GM19328 (cell line): ENCODE data around the gene TSSK3.
"Not testable (repeated sequence)": the region's sequence is repeated elsewhere in the genome, so short reads cannot be mapped to it uniquely, and the experiment has no call there.

ENCODE experiments used
- ATAC-seq: cut with Tn5 transposase; IDR thresholded peaks from one replicate; pipeline ENCODE4 v1.9.1; 2021; ENCODE audit warnings: mild to moderate bottlenecking, moderate library complexity; ENCODE audit not compliant: unreplicated experiment

Gene TSSK3

DNA sequence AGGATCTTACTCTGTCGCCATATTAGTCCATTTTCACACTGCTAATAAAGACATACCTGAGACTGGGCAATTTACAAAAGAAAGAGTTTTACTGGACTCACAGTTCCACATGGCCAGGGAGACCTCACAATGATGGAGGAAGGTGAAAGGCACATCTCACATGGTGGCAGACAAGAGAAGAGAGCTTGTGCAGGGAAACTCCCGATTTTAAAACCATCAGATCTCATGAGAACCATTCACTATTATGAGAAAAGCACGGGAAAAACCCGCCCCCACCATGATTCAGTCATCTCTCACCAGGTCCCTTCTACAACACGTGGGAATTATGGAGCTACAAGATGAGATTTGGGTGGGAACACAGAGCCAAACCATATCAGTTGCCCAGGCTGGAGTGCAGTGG is 34.2 kb downstream of the TSSK3 start:
- not testable (repeated sequence) for ATAC-seq

DNA sequence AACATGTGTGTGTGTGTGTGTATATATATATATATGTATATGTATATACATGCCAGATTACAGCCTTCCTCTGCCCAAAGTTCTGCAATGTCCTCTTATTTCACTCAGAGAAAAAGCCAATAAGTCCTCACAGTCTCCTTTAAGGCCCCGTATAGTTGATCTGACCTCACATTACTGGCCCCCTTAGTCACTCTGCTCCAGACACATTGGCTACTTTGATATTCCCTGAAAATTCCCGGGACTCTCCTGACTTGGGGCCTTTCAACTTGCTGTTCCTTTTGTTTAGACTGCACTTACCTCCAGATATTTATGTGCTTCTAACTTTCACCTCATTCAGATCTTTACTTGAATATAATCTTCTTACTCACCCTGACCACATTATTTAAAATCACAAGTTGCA is 36.1 kb downstream of the TSSK3 start:
- ATAC-seq = no peak

DNA sequence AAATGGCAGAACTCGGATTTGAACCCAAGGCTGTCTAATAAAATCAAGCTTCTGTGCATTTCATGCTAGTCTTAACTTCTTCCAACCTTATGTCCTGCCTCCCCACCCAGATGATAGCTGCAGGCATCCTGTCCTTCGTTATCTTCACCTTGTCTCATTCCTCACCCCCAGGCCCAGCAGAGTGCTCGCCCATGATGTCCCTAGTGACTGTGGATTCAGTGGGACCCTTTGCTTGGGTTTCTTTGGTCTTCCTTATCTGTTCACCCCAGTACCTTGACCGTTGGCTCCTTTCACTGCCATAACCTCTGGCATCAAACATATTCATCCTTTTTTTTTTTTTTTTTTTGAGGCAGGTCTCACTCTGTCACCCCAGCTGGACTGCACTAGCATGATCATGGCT is 37.5 kb downstream of the TSSK3 start:
- ATAC-seq = no peak

DNA sequence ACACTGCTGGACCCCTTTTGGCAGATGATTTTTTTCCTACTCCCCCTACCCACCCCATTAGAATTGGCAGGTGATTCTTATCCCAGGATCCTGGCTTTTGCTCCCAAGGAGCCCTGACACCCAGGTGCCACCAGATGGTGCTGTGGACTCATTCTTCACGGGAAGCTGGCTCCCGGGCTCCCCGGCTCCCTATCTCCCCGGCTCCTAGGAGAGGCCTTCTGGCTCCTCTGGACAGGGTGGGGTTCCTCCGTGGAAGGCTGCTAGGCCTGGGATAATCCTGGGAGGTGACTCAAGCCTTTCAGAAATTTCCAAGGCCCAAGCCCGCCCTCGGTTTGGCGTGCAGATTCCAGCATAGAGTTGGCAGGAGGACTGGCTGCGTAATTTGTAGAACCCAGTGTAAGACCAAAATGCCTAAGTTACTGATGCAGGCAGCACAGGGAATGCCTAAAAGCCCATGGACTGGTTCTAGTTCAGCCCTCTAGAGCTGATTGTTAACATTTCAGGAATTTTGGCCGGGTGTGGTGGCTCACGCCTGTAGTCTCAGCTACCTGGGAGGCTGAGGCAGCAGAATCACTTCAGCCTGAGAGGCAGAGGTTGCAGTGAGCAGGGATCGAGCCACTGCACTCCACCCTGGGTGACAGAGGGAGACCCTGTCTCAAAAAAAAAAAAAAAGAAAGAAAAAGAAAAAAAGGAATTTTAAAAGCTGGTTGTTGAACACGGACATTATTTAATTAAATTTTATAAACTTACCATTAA is 38.7 kb downstream of the TSSK3 start:
- ATAC-seq = no peak

DNA sequence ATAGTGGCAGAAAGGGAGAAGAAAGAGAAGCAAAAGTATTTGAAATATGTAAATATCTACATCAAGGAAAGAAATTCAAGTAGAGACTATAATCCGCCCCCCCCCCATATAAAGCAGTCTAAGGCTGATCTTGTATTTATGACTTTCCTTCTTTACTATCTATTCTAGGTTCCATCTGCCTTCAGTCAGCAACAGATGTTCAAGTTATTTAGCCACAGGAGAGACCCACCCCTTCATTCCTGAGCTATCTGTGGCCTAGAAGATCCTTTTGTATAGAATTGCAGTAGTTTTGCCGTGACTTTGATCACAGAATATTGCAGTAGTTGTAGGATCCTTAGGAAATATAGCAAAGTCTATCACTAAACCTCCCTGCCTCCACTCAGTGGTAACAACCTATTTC is 42.6 kb downstream of the TSSK3 start:
- ATAC-seq = no peak

DNA sequence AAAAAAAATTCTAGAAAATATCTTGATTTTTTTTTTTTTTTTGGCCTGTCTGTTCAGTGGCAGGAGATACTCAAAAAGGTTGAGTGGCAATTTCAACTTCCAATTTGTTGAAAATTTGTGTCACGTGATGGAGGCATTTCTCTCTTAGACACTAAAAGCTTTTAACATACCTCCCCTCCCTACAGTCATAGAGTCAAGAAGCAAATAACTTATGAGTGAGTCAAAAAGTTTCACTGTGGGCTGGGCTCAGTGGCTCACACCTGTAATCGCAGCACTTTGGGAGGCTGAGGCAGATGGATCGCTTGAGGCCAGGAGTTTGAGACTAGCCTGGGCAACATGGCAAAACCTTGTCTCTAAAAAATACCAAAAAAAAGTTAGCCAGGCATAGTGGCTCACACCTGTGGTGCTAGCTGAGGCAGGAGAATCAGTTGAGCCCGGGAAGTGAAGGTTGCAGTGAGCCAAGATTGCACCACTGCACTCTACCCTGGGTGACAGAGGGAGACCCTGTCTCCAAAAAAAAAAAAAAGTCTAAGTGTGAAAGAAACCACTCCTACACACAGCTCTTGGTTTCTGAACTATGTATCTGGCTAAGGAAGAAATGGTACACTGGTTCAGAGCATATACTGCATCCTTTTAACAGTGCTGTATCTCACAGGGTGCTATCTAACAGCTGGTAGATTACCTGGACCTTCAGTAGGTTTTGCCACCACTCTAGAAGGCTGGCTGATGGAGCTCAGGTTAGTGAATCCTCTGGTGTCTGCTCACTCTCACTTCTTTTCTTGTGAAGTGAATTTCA is 43.5 kb downstream of the TSSK3 start:
- ATAC-seq = no peak

DNA sequence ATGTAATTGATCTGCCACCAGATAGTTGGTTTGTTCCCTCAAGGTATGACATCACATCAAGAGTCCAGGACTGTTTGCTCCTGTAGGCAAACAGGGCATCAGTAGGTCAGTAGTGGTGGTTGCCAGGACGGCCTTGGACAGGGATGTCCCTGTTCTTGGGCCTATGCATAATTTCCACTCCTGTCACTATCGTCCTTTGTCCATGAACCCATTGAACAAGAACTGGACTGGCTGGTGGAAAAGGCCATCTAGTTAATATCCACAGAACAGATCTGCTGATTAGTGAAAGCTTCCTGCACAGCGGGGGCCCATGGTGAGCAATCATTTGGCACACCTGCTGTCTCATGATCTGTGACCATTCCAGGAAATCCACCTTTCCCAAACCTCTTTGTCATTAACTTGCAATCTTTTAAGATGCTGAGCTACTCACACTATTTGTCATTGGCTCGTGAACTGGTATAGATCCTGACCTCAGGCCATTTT is 44.3 kb downstream of the TSSK3 start:
- no peak for ATAC-seq

DNA sequence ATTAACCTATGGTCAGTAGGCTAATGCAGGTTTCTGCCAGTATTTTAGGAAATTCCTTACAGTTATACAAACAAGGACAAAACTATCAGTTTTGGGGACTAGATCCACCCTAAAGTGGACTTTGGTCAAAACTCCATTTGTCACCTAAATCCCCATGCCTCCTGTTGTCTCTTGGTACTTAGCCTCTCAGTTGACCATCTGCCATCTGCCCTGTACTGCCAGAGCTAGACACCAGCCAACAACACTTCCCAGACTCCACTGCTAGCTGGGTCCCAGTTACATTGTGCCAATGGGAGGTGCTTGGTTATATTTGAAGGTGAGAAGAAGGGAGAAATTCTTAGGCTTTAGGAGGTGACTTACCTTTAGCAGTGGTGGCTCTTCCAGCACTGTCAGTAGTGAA is 48.9 kb downstream of the TSSK3 start:
- no peak for ATAC-seq

DNA sequence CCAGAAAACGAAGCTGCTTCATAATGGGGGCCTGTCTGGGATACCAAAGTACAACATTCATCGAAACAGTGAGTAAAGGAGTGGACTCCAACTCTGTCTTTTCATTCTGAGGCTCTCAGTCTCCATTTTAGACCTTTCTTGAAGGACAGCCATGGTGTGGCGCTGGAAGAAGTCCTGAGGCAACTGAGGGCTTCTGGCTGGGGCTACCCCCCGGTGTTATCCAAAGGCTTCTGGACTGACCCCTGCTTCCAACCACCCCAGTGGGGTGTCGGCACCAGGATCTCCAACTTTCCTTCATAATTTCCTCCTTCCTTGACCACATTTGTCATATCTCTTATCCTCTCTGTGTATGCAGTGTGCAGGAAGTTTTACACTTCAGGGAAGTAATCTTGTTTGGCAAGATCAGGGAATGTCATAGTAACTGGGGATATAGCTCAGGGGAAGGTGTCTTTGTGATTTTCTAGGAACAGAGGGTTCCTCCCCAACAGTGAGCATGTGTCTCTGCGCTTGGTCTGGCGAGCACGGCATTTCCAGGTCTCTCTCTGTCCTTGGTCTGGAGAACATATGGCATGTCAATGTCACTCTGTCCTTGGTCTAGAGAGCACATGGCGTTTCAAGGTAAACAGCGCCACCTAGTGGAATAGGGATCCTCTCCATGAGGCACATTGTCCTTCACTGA is 51.3 kb downstream of the TSSK3 start:
- no peak for ATAC-seq
